Measurements from ENCODE around the gene ATXN8OS. TPM values are rescaled to one million over a fixed set of nuclear protein-coding genes. Genes with fewer than 3 reads are reported as not detected.

ATXN8OS gene
- polyA plus RNA-seq, 3 donors = not detected

DNA sequence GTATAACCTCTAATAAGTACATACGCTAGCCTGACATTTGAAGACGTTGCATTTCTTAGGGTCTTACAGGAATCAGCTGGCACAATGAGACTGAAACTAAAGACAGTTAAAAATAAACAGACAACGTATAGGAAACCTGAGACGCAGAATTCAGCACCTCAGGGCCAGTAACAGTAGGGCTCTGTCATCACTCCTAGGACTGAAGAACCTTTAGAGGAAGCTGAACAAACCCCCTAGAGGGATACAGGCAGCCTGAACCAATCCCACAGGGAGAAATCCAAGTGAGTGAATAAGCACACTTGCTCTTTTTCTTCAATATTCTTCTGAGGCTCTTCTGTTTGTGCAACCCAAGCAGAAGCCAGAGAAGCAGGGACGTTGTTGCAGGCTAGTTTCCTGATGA lies 54.5 kb downstream of the ATXN8OS start:
- Histone ChIP-seq H3K9me3 (replicated peaks in 1 of 2; ENCODE audit: control insufficient read depth in 1 of 2, insufficient read depth in 1 of 2, low read length in 2 of 2) (peaks cover 0 to 6% of the 10 kb centered on the region in 2 donors), H4K20me1 (ENCODE audit: insufficient read depth, low read length) (no peaks in the 10 kb centered on the region), H3K4me2 (replicated peaks; ENCODE audit: extremely low read depth, low read length, poor library complexity, severe bottlenecking) (no peak overlapping the region), H3K27me3 (ENCODE audit: control insufficient read depth in 2 of 2, insufficient read depth in 2 of 2, low read length in 2 of 2) (no peaks in the 10 kb centered on the region), H3K27ac (ENCODE audit: low read depth in 1 of 2, low read length in 2 of 2) (no peak overlapping the region), H3K4me1 (ENCODE audit: control insufficient read depth in 1 of 2, insufficient read depth in 2 of 2, low read length in 2 of 2) (no peaks in the 10 kb centered on the region), H3K79me2 (ENCODE audit: insufficient read depth, low read length) (no peaks in the 10 kb centered on the region), H3K4me3 (replicated peaks in 1 of 3; ENCODE audit: low read depth in 2 of 3, low read length in 3 of 3) (no peak overlapping the region), H3K36me3 (replicated peaks in 1 of 2; ENCODE audit: control insufficient read depth in 1 of 2, insufficient read depth in 2 of 2, low read length in 2 of 2) (no peaks in the 10 kb centered on the region), H2AFZ (ENCODE audit: insufficient read depth, low read depth, low read length, poor library complexity, severe bottlenecking) (no peak overlapping the region), H3K9ac (ENCODE audit: insufficient read depth, low read length, poor library complexity, severe bottlenecking) (no peak overlapping the region)
- TF ChIP-seq, protein P1, sequence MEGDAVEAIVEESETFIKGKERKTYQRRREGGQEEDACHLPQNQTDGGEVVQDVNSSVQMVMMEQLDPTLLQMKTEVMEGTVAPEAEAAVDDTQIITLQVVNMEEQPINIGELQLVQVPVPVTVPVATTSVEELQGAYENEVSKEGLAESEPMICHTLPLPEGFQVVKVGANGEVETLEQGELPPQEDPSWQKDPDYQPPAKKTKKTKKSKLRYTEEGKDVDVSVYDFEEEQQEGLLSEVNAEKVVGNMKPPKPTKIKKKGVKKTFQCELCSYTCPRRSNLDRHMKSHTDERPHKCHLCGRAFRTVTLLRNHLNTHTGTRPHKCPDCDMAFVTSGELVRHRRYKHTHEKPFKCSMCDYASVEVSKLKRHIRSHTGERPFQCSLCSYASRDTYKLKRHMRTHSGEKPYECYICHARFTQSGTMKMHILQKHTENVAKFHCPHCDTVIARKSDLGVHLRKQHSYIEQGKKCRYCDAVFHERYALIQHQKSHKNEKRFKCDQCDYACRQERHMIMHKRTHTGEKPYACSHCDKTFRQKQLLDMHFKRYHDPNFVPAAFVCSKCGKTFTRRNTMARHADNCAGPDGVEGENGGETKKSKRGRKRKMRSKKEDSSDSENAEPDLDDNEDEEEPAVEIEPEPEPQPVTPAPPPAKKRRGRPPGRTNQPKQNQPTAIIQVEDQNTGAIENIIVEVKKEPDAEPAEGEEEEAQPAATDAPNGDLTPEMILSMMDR (IDR thresholded peaks at IDR 0.05) = no peak
- intact Hi-C loops (cut with micrococcal nuclease) = no loop called here
- H3K4me3 Mint-ChIP-seq = no peak overlapping the region
- H3K36me3 Mint-ChIP-seq = no peaks in the 10 kb centered on the region
- no peaks in the 10 kb centered on the region for H3K27me3 Mint-ChIP-seq (ENCODE audit: low read depth in 3 of 3)
- H3K27ac Mint-ChIP-seq = no peak overlapping the region
- no peaks in the 10 kb centered on the region for H3K4me1 Mint-ChIP-seq
- no peak for DNase-seq
- 73% methylated on average over 2 of the region's 5 CpGs for WGBS (ENCODE audit: insufficient coverage)
- H3K9me3 Mint-ChIP-seq = peaks cover 0 to 10% (median 2%) of the 10 kb centered on the region in 7 donors

GRCh38 chr13:70170689-70171088 lies 63.1 kb downstream of the ATXN8OS start:
- no CpG with 5 or more reads among the region's 5 CpGs for WGBS (ENCODE audit: insufficient coverage)
- intact Hi-C loops (cut with micrococcal nuclease) = no loop called here

More at GRCh38 chr13:70170689-70171088, 63.1 kb downstream of the ATXN8OS start:
- no peaks in the 10 kb centered on the region for H3K27me3 ChIP-seq (ENCODE audit: control insufficient read depth in 2 of 2, insufficient read depth in 2 of 2, low read length in 2 of 2)
- DNase-seq = no peak
- H3K4me3 ChIP-seq (replicated peaks in 1 of 3; ENCODE audit: low read depth in 2 of 3, low read length in 3 of 3) = no peak overlapping the region
- H3K4me1 ChIP-seq (ENCODE audit: control insufficient read depth in 1 of 2, insufficient read depth in 2 of 2, low read length in 2 of 2) = no peaks in the 10 kb centered on the region
- no peak overlapping the region for H2AFZ ChIP-seq (ENCODE audit: insufficient read depth, low read depth, low read length, poor library complexity, severe bottlenecking)
- H4K20me1 ChIP-seq (ENCODE audit: insufficient read depth, low read length) = no peaks in the 10 kb centered on the region
- no peak overlapping the region for H3K9ac ChIP-seq (ENCODE audit: insufficient read depth, low read length, poor library complexity, severe bottlenecking)
- no peaks in the 10 kb centered on the region for H3K36me3 Mint-ChIP-seq
- H3K4me2 ChIP-seq (replicated peaks; ENCODE audit: extremely low read depth, low read length, poor library complexity, severe bottlenecking) = no peak overlapping the region
- peaks cover 3 to 4% of the 10 kb centered on the region in 2 donors for H3K9me3 ChIP-seq (replicated peaks in 1 of 2; ENCODE audit: control insufficient read depth in 1 of 2, insufficient read depth in 1 of 2, low read length in 2 of 2)
- H3K36me3 ChIP-seq (replicated peaks in 1 of 2; ENCODE audit: control insufficient read depth in 1 of 2, insufficient read depth in 2 of 2, low read length in 2 of 2) = no peaks in the 10 kb centered on the region
- peaks cover 0 to 6% (median 4%) of the 10 kb centered on the region in 7 donors for H3K9me3 Mint-ChIP-seq
- H3K27ac ChIP-seq (ENCODE audit: low read depth in 1 of 2, low read length in 2 of 2) = no peak overlapping the region
- H3K4me3 Mint-ChIP-seq = no peak overlapping the region
- no peak overlapping the region for H3K27ac Mint-ChIP-seq
- H3K4me1 Mint-ChIP-seq = no peaks in the 10 kb centered on the region
- H3K27me3 Mint-ChIP-seq (ENCODE audit: low read depth in 3 of 3) = peaks cover 0 to 1% (median 0%) of the 10 kb centered on the region in 3 donors
- TF ChIP-seq, protein P1 (IDR thresholded peaks at IDR 0.05) = no peak
- no peaks in the 10 kb centered on the region for H3K79me2 ChIP-seq (ENCODE audit: insufficient read depth, low read length)
